Limb (tissue), 2 donors: ENCODE data around the gene LSR.
"Not testable (repeated sequence)": the region's sequence is repeated elsewhere in the genome, so short reads cannot be mapped to it uniquely, and the experiment has no call there.

Experiments
- DNase-seq, 2 donors: peaks; one replicate each; pipeline ENCODE4 v3.0.0-alpha.2; 2016; ENCODE audit errors: extremely low spot score in 2 of 2

The LSR gene

GRCh38 chr19:35285465-35285864 is 36.7 kb downstream of the LSR start:
- DNase-seq, result not testable (repeated sequence)

DNA sequence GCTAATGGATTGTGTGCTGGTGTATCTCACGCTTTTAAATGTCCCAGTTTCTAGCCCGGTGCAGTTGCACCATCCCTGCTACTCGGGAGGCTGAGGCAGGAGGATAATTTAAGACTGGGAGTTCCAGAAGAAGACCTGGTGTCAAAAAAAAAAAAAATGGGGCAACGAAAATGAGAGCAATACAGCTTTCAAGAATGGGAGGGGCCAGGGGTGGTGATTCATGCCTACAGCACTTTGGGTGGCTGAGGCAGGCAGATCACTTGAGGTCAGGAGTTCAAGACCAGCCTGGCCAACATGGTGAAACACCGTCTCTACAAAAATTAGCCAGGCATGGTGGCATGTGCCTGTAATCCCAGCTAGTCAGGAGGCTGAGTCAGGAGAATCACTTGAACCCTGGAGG is 37.3 kb downstream of the LSR start:
- DNase-seq, result not testable (repeated sequence)

DNA sequence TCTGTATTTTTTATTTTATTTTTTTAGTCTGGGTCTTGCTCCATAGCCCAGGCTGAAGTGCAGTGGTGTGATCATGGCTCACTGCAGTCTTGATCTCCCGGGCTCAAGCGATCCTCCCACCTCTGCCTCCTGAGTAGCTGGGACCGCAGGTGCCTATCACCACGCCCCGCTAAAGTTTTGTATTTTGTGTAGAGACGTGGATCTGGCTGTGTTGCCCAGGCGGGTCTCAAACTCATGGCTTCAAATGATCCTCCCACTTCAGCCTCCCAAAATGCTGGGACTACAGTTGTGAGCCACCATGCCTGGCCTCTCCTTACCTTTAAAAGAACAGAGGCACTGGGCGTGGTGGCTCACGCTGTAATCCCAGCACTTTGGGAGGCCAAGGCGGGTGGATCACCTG is 38.9 kb downstream of the LSR start:
- DNase-seq, result no peak

DNA sequence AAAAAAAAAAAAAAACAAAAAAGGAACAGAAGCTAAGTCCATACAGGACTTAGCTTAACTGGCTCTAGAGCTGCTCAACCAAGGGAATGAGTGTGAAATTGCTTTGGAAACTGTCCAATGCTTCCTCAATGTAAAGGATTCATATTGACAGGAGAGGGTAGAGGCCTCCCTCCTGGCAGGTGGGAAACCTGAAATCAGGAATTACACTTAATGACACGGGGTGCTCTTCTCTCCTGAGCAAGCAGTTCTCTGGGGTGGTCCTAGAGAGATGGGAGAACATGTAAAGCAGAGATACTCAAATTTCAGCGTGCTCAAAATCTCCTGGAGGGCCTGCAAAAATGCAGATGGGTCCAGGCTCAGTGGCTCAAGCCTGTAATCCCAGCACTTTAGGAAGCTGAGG is 39.5 kb downstream of the LSR start:
- DNase-seq, result no peak

DNA sequence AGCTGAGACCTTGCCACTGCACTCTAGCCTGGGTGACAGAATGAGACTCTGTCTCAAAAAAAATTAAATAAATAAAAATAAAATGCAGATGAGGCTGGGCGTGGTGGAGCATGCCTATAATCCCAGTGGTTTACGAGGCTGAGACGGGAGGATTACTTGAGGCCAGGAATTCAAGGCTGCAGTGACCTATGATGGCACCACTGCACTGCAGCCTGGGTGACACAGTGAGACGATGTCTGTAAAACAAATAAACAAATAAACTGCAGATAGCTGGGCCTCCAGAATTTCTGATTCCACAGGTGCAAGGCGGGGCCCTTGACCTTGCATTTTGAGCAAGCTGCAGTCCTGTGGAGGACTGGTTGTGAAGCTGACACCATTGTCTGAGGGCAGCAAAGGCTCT is 40.1 kb downstream of the LSR start:
- no peak for DNase-seq

GRCh38 chr19:35290381-35291127 is 41.8 kb downstream of the LSR start:
- no peak for DNase-seq

- DNase-seq, result no peak
Observed at GRCh38 chr19:35291259-35291658, 42.5 kb downstream of the LSR start.

- DNase-seq, result no peak
Observed at GRCh38 chr19:35291916-35292315, 43.1 kb downstream of the LSR start, which contains the start of gene MAG. Gene MAG, plus strand, starts transcription at chr19:35292161. Its CDS starts 3,248 bp downstream, at chr19:35295409.

DNA sequence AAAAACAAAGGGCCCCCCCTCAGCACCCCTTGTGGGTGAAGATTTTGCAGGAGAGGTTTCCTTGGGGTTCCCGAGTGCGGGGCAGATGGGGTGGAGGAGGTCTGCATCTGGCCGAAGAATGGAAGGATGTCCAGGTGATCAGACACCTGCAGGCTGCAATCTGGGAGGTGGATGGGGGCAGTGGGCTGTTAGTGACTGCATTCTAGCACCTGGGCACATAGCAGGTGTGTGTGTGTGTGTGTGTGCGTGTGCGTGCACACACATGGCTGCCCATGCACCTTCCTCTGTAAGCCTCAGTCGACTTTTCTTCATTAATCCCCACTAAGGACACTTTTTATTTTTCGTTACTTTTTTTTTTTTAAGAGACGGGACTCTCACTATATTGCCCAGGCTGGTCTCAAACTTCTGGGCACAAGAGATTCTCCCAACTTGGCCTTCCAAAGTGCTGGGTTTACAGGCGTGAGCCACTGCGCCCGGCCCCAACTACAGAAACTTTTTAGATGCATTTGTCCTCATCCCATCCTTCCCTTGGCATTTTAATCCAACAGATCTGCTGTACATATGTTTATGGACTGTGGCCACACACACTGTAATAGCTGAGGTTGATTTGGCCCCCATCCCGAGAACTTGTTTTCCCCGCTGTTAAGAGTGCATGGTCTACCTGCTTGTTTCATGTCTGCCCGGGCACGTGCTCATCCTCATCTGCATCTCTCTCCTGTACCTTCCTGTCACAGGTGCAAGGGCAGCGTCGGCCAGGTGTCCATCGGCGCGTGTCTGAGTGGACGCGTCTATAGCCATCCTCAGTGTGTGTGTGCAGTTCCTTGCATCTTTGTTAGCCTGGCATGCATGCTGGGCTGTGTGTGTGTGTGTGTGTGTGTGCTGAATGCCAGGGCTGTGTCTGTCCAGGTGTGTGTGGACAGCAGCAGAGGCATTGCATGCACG is 43.9 kb downstream of the LSR start:
- no peak for DNase-seq

DNA sequence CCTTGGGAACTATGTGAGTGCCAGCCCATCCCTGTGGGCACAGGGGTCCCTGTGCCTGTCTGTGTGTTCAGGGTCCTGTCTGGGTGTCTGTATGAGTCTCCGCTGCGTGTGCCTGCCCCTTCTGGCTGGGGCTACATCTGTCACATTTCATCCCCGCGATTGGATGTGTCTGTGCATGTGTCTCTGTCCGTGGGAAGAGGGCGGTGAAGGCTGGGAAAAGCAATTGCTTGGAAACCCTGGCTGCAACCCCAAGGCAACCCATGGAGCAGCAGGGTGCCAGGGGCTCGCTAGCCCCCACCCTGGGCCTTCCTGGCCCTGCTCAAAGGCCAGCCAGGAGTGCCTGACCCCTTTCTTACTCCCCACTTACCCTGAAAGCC is 44.5 kb downstream of the LSR start:
- DNase-seq, result no peak

GRCh38 chr19:35293808-35294207 is 45.0 kb downstream of the LSR start:
- DNase-seq, result no peak

- no peak for DNase-seq
Observed at GRCh38 chr19:35294328-35294727, 45.5 kb downstream of the LSR start.

DNA sequence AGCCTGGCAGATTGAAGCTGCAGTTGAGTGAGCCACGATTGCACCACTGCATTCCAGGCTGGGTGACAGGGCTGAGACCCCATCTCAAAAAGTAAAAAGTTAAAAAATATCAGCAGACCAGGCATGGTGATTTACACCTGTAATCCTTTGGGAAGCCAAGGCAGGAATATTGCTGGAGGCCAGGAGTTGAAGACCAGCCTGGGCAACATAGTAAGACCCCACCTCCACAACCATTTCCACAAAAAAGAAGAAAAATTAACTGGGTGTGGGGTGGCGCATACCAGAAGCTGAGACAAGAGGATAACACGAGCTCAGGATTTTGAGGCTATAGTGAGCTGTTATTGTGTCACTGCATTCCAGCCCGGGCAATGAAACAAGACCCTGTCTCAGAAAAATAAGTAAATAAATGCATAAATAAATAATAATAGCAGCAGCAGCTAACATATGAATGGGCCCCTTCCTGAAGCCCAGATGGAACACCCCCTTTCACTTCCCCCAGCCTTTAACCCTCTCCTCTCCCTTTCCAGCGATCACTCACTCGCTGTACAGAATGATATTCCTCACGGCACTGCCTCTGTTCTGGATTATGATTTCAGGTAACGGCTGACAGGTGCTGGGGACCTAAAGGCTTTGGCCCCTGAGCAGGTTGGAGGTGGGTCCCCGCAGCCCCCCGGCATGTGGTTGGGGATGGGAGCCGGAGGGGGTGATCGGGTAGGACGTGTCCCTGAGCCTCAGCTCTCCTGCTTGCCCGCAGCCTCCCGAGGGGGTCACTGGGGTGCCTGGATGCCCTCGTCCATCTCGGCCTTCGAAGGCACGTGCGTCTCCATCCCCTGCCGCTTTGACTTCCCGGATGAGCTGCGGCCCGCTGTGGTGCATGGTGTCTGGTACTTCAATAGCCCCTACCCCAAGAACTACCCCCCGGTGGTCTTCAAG is 46.3 kb downstream of the LSR start:
- no peak for DNase-seq

- no peak for DNase-seq
Observed at GRCh38 chr19:35295792-35296462, 47.1 kb downstream of the LSR start.

- DNase-seq, result no peak
Observed at GRCh38 chr19:35296644-35297514, 48.1 kb downstream of the LSR start.

DNA sequence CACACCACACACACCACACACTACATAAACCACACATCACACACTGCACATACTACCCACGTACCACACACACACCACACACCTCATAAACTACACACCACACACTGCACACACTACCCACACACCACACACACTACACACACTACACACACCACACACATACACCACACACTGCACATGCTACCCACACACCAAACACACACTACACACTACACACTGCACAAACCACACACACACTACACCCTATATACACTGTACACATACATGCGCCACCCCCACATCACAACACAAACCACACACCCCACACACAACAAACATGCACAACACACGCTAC is 48.7 kb downstream of the LSR start:
- DNase-seq, result no peak

- no peak for DNase-seq
Observed at GRCh38 chr19:35297922-35298321, 49.1 kb downstream of the LSR start.

DNA sequence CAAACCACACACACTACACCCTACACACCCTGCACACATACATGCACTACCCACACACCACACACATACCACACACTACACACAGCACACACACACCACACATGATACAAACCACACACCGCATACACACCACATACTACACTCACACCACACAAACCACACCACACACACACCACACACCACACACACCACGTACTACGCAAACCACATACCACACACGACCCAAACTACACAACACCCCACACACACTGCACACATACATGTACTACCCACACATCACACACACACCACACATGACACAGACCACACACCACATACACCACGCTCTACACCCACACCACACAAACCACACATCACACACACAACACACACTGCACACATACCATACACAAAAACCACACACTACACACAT is 49.8 kb downstream of the LSR start:
- DNase-seq, result no peak

DNA sequence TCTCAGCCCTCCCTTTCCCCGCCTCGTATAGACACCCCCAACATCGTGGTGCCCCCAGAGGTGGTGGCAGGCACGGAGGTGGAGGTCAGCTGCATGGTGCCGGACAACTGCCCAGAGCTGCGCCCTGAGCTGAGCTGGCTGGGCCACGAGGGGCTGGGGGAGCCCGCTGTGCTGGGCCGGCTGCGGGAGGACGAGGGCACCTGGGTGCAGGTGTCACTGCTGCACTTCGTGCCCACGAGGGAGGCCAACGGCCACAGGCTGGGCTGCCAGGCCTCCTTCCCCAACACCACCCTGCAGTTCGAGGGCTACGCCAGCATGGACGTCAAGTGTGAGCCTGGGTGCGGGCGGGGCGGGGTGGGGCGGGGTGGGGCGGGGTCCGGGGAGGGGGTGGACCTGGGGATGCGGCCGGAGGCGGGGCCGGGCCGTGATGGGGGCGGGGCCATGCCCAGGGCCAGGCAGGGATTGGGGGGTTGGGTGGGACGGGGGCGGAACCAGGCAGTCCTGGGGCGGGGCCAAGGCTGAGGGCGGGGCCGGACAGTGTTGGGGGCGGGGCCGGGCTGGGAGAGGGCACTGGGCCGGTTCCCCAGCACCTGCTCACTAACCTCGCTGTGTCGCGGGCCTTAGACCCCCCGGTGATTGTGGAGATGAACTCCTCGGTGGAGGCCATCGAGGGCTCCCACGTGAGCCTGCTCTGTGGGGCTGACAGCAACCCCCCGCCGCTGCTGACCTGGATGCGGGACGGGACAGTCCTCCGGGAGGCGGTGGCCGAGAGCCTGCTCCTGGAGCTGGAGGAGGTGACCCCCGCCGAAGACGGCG is 50.9 kb downstream of the LSR start:
- DNase-seq, result no peak
